Kidney (tissue), 14 donors: ENCODE data around the gene SMTNL2. TPM values are rescaled to one million over a fixed set of nuclear protein-coding genes. Genes with fewer than 3 reads are reported as not detected.
A peak's percentile ranks its signal among the peaks of the same experiment; 100 is the strongest.

Experiments
- DNase-seq, 5 donors: peaks; one replicate each; pipeline ENCODE4 v3.0.0-alpha.2; 2013 to 2020
- FAIRE-seq: peaks from 2 replicates; lab custom pipeline; 2012; peaks lifted over from hg19 to GRCh38; lab: Jason Lieb, UNC
- H3K27ac ChIP-seq, 2 donors: one replicate each; pipeline ENCODE4 v1.7.0; 2013; ENCODE audit warnings: low read depth in 2 of 2, low read length in 2 of 2, inconsistent platforms in 1 of 2
- H3K27me3 ChIP-seq: one replicate; pipeline ENCODE4 v1.7.1; 2013; ENCODE audit warnings: low read length, inconsistent platforms; ENCODE audit not compliant: control insufficient read depth, insufficient read depth
- H3K36me3 ChIP-seq, 3 donors: one replicate each; pipeline versions ENCODE4 v1.7.0 to v1.7.1; 2013; ENCODE audit warnings: low read length in 3 of 3, control low read depth in 1 of 3, inconsistent platforms in 1 of 3; ENCODE audit not compliant: insufficient read depth in 3 of 3, control insufficient read depth in 2 of 3
- H3K4me1 ChIP-seq, 3 donors: one replicate each; pipeline versions ENCODE4 v1.7.0 to v1.7.1; 2013; ENCODE audit warnings: low read length in 3 of 3, inconsistent platforms in 1 of 3, low read depth in 1 of 3; ENCODE audit not compliant: control insufficient read depth in 2 of 3, insufficient read depth in 2 of 3
- H3K4me3 ChIP-seq, 3 donors: one replicate each; pipeline versions ENCODE4 v1.7.0 to v1.8.1; 2013; ENCODE audit warnings: low read length in 3 of 3, control low read depth in 1 of 3, inconsistent platforms in 1 of 3
- H3K9ac ChIP-seq, 3 donors: one replicate each; pipeline versions ENCODE4 v1.7.0 to v1.7.1; 2013; ENCODE audit warnings: low read length in 3 of 3, control low read depth in 1 of 3, inconsistent platforms in 1 of 3
- H3K9me3 ChIP-seq, 3 donors: one replicate each; pipeline versions ENCODE4 v1.7.0 to v1.7.1; 2013; ENCODE audit warnings: low read length in 3 of 3, control low read depth in 1 of 3, inconsistent platforms in 1 of 3; ENCODE audit not compliant: control insufficient read depth in 2 of 3, insufficient read depth in 1 of 3
- intact Hi-C: fragments of 100-400 bp; cut with DNase I; formaldehyde crosslinking; loops from one replicate; pipeline ENCODE4 v1.11.1; 2022
- polyA plus RNA-seq: library from polyadenylated mRNA; stranded (reverse); fragments of 350-450 nt; fragmentation: Illumina TruSeq; extraction: RNeasy Lipid Tissue Mini Kit (QIAGEN cat#74804); gene quantifications from one replicate; pipeline ENCODE4 v1.2.3, GENCODE V29; 2014; ENCODE audit warnings: low read depth, low replicate concordance; ENCODE audit not compliant: insufficient read depth
- total RNA-seq: library from RNA; stranded (reverse); fragmentation: NEBNext Ultra II Directional; extraction: Animal tissue kit (Norgen Biotek cat#: 25700); gene quantifications from one replicate; pipeline ENCODE4 v1.2.1, GENCODE V29; 2021
- TF ChIP-seq, protein P1 (sequence below): IDR thresholded peaks from 3 replicates; pipeline ENCODE4 v1.5.1; 2012; ENCODE audit warnings: mild to moderate bottlenecking, moderate library complexity, borderline replicate concordance; ENCODE audit not compliant: insufficient read depth; ENCODE audit errors: extremely low read depth
- donor health status: control.
- donor health status: control.
- donor health status: control.
- donor health status: control.
- donor health status: control.
- donor health status: DM: yes; HTN: yes; CAD: no.
- donor health status: Normal renal cell carcinoma (clear cell type).

Gene SMTNL2
- total and polyA plus RNA-seq, 2 donors from 2014 or later, result 25.6 to 58.1 TPM

- FAIRE-seq, result no peak
- intact Hi-C loops, result no loop called here
- TF ChIP-seq, protein P1, sequence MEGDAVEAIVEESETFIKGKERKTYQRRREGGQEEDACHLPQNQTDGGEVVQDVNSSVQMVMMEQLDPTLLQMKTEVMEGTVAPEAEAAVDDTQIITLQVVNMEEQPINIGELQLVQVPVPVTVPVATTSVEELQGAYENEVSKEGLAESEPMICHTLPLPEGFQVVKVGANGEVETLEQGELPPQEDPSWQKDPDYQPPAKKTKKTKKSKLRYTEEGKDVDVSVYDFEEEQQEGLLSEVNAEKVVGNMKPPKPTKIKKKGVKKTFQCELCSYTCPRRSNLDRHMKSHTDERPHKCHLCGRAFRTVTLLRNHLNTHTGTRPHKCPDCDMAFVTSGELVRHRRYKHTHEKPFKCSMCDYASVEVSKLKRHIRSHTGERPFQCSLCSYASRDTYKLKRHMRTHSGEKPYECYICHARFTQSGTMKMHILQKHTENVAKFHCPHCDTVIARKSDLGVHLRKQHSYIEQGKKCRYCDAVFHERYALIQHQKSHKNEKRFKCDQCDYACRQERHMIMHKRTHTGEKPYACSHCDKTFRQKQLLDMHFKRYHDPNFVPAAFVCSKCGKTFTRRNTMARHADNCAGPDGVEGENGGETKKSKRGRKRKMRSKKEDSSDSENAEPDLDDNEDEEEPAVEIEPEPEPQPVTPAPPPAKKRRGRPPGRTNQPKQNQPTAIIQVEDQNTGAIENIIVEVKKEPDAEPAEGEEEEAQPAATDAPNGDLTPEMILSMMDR, result no peak
Observed at GRCh38 chr17:4616476-4616875, 32.1 kb downstream of the SMTNL2 start.

GRCh38 chr17:4617090-4617489, 32.8 kb downstream of the SMTNL2 start:
- Histone ChIP-seq H3K9ac (no peak overlapping the region), H3K4me3 (no peak overlapping the region), H3K9me3 (no peaks in the 10 kb centered on the region), H3K27ac (no peak overlapping the region), H3K4me1 (no peaks in the 10 kb centered on the region), H3K27me3 (no peaks in the 10 kb centered on the region), H3K36me3 (no peaks in the 10 kb centered on the region)
- no peak for FAIRE-seq
- peak in 1 of 5 donors; percentile 46 for DNase-seq
- intact Hi-C loops, result no loop called here
- TF ChIP-seq, protein P1, result no peak

More at GRCh38 chr17:4616476-4616875, 32.1 kb downstream of the SMTNL2 start:
- DNase-seq, result peak in 1 of 5 donors; percentile 10
- H3K4me1 ChIP-seq, result no peaks in the 10 kb centered on the region
- no peaks in the 10 kb centered on the region for H3K36me3 ChIP-seq
- no peak overlapping the region for H3K4me3 ChIP-seq
- H3K27me3 ChIP-seq, result no peaks in the 10 kb centered on the region
- no peak overlapping the region for H3K27ac ChIP-seq
- no peak overlapping the region for H3K9ac ChIP-seq
- H3K9me3 ChIP-seq, result no peaks in the 10 kb centered on the region

GRCh38 chr17:4617590-4618351, 33.4 kb downstream of the SMTNL2 start:
- Histone ChIP-seq H3K9me3 (no peaks in the 10 kb centered on the region), H3K9ac (no peak overlapping the region), H3K27me3 (no peaks in the 10 kb centered on the region), H3K4me1 (no peaks in the 10 kb centered on the region), H3K36me3 (no peaks in the 10 kb centered on the region), H3K4me3 (no peak overlapping the region), H3K27ac (no peak overlapping the region)
- FAIRE-seq (no peak), DNase-seq (peak in 3 of 5 donors; percentile 26 to 56 (median 55))
- TF ChIP-seq, protein P1, result no peak
- intact Hi-C loops, result no loop called here
